T47D (cell line): Measurements from ENCODE around the gene BOC.

ENCODE experiments used
- DNase-seq, 2 experiments: peaks; one replicate each; pipeline versions ENCODE4 v3.0.0 to v3.0.0-alpha.2; 2011 to 2012; ENCODE audit warnings: low read depth in 1 of 2, low spot score in 1 of 2
- JUND ChIP-seq: IDR thresholded peaks from 2 replicates; pipeline ENCODE4 v1.6.1; 2012; ENCODE audit warnings: low read depth
- in situ Hi-C: cut with HindIII; loops from 2 replicates; pipeline ENCODE4 v1.10.0; 2016; ENCODE audit warnings: low sequenced_read_pairs, low pct_unique_long_range_greater_than_20kb

The BOC gene

DNA sequence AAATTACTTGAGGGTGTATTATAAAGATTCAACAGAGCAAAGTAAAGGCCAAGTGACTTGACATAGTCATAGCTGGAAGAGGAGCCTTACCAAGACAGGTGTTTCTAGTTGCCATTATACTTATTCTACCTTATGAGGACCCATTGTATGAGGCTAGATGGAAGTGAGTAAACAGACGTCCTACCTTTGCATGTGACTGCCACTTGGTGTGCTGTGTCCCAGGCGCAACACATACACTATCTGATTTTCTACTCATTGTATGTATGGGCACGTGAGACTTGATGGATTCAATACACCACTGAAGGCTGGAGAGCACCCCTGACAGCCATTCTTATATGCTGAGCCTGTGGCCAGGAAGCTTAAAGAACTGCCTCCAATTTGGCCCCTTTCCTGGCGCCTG lies 40.5 kb downstream of the BOC start:
- peak in 1 of 2 experiments; percentile 22 for DNase-seq
- TF ChIP-seq JUND = no peak
- in situ Hi-C loops = no loop called here

GRCh38 chr3:113252553-113252952 lies 41.2 kb downstream of the BOC start:
- no peak for DNase-seq
- TF ChIP-seq JUND = no peak
- in situ Hi-C loops = no loop called here

DNA sequence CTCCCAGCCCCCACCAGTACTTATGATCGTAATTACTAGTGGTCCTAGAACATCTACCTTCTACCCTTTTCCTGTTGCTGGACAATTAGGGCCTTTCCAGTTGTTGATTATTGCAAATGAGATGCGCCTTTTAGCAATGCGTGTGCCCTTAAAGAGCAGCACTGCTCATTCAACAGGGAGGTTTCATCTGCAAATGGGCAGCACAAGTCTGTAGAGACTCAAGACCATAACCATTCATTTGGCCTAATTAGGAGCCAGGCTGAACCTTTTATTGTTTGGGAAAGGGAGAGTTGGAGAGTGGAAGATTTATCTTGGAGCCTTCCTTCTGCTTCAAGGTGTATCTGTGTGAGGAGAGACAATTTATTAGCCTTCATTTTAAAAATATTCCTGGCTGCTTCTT lies 42.3 kb downstream of the BOC start:
- TF ChIP-seq JUND = no peak
- DNase-seq = no peak
- in situ Hi-C loops = no loop called here

- DNase-seq = no peak
- in situ Hi-C loops = no loop called here
- no peak for TF ChIP-seq JUND
These were observed 43.0 kb downstream of the BOC start for GRCh38 chr3:113254171-113254947.

GRCh38 chr3:113255100-113255853 lies 43.9 kb downstream of the BOC start:
- DNase-seq = no peak
- TF ChIP-seq JUND = no peak
- in situ Hi-C loops = no loop called here

GRCh38 chr3:113255854-113256615 lies 44.7 kb downstream of the BOC start:
- DNase-seq = no peak
- in situ Hi-C loops = no loop called here
- no peak for TF ChIP-seq JUND

- in situ Hi-C loops = no loop called here
- DNase-seq = no peak
- TF ChIP-seq JUND = no peak
These were observed 47.0 kb downstream of the BOC start for GRCh38 chr3:113258361-113258760.

DNA sequence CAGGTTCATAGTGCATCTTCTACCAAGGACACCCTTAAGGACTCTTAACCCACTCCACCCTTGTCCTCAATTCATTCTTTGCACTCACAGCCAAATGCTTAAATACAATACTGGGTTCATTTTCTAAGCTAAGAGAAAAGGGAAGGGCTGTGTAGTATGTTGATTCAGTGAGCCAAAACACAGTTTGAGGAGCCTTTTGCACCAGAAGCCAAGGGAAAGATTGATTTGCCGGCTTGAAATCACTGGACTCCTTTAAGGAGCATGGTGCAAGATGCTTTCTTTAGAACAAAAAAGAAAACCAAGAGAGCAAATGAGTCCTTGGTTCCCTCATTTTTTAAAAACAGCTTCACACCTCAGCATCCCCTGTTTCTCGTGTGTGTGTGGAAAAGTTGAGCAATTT lies 47.8 kb downstream of the BOC start:
- no peak for TF ChIP-seq JUND
- in situ Hi-C loops = no loop called here
- no peak for DNase-seq

DNA sequence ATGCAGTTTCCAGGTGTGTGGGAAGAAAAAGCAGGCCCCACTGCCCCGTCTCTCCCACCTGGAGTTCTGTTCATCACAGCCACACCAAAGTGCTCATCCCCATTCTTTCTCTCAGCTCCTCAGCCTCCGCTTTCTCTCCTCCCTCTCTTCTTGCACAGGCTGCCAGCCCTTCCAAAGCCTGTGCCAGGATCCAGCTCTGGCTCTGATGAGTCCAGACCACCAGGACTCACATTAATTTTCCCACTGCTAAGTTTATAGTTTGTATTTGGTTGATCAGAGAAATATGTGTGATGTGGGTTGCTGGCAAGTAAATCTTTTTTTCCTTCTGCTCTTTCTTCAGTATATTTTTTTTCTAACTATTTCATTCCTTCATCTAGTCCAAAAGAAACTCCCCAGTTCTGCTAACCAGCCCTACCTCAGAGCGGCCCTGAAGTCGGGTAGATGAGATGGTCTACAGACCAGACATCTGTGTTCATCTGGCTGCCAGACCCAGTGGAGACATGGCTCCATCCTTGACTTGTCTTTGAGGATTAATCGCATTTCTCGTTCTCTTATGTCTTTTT lies 49.8 kb downstream of the BOC start:
- in situ Hi-C loops = no loop called here

DNA sequence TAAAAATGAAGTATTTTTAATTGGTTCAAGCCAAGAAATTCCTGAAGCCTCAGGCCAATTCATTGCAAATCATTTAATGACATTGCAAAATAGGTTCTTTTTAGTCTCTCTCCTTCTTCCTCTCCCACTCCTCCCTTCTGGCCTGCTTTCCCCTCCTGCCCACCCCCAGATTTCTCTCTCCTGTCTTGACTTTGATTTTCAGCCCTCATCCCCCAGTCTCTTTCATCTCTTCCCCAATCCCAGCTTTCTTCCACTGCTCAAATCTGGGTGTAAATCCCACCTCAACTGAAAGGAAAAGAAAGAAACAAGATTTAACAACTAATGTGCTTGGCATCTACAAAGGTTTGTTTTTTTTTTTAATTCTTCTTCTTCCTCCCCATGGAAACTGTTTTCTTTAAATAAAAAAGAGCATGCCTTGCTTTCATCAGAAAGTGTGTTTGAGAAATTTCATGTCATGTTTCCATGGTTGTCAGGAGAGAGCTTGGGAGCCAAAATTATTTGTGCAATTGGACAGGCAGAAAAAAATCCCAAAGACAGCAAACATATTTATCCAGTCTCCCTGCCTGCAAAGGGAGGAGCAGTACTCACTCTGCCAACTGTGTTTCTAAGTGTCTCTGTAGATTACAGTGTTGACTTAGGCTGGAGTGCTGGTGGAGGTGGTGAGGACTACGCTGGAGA lies 50.4 kb downstream of the BOC start:
- in situ Hi-C loops = no loop called here
- TF ChIP-seq JUND = no peak
- peak in 1 of 2 experiments; percentile 17 for DNase-seq

More for the DNA sequence above, 49.8 kb downstream of the BOC start:
- no peak for TF ChIP-seq JUND
- DNase-seq = no peak

- in situ Hi-C loops = no loop called here
- no peak for TF ChIP-seq JUND
- DNase-seq = no peak
These were observed 50.9 kb downstream of the BOC start for GRCh38 chr3:113262304-113262665.

DNA sequence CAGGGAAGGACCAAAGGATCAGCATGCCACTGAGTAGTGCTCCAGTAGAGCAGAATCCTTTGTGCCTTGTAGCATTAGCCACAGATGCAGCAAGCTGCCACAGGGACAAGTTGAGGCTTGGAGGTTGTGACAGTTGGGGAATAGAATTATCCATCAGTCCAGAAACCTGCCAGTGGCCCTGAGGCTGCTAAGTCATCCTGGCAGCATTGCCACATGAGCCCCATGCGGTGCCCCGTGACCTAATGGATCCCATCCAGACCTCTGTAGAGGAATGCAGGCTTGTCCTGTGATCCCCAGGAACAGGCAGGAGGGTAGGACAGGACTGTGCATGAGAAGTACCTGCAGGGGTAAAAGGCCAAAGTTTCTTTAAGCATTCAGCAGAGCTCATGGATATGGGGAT lies 51.7 kb downstream of the BOC start:
- DNase-seq = peak in 1 of 2 experiments; percentile 27
- in situ Hi-C loops = no loop called here
- TF ChIP-seq JUND = no peak

DNA sequence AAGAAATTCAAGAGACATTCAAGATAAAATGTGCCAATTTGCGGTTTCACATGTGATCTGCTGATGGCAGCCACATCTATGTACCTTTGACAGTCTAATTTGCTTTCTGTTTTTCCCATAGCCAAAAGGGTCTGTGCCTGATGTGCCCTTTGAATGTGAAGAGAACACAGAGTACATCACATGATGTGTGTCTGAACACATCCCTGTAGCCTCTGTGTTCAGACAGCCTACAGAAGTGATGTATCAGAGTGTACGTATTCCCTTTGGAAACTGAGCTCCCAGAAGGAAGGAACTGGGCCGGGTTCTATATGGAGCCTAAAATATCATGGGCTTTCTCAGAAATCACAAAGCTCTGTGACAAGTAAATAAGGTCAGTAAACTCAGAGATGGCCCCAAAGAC lies 52.4 kb downstream of the BOC start:
- no peak for DNase-seq
- TF ChIP-seq JUND = no peak
- in situ Hi-C loops = no loop called here
